ENCODE results near the gene BID.

BID gene

DNA sequence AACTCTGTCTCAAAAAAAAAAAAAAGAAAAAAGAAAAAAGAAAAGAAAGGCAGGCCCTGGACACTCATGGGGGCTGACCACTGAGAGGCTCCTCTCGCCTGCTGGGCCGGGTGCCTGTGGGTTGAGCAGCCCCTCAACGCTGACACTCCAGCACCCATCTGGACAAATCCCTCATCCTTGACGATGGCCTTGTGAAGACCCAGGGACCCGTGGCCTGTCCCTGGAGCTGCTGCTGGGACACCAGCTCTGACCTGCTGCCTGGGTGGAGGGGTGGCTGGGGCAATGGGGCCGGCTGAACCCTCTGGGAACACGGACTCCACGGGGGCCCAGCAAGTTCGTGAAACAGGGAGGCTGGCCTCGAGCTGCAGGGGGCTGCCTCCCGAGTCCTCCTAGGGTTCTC lies 10.5 kb upstream of the BID start:
- DNase-seq (ENCODE audit: extremely low read depth in 1 of 2, low read depth in 1 of 2) = no peak

GRCh38 chr22:17783773-17784480 lies 9.7 kb upstream of the BID start:
- DNase-seq (ENCODE audit: extremely low read depth in 1 of 2, low read depth in 1 of 2) = no peak

DNA sequence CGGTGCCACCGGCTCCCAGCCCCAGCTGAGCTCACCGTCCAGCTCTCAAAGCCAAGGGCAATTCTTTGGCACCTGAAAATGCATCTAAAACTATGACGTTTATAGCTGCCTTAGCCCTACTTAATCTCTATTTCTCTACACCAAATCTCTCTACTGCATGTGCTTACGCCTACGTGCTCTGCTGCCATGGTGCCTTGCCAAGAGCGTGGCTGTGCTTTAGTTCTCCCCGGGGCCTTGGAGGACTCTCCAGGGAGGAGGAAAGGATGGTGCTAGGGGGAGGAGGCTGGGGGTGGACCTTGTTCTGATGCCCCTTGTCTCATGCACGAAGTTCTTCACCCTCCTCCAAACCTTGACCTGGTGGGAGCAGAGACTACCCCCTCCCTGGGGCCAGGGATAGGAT lies 9.0 kb upstream of the BID start:
- no peak for DNase-seq (ENCODE audit: extremely low read depth in 1 of 2, low read depth in 1 of 2)

GRCh38 chr22:17782621-17783020 lies 8.4 kb upstream of the BID start:
- no peak for DNase-seq (ENCODE audit: extremely low read depth in 1 of 2, low read depth in 1 of 2)

DNA sequence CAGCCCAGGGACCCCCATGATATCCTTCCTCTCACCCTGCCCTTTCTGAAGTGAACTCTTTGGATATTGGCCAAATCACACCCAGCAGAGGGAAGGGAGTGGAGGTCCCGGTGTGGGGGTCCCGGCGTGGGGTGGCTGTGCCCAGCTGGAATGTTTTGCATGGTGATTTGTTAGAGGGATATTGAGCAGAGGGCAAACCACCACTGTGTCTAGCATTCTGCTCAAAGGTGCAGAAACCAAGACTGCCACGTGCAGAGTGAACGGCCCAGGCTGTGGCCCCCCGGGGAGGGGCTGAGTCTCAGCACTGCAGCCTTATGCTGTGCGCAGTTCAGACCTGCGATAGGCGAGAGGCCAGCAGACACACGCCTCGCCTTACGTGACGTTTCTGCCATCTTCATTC lies 7.9 kb upstream of the BID start:
- DNase-seq (ENCODE audit: extremely low read depth in 1 of 2, low read depth in 1 of 2) = no peak

- peak in 1 of 2 donors; percentile 28 for DNase-seq (ENCODE audit: extremely low read depth in 1 of 2, low read depth in 1 of 2)
These were observed 7.2 kb upstream of the BID start for GRCh38 chr22:17781319-17782031.

GRCh38 chr22:17780741-17781318 lies 6.6 kb upstream of the BID start:
- DNase-seq (ENCODE audit: extremely low read depth in 1 of 2, low read depth in 1 of 2) = no peak

DNA sequence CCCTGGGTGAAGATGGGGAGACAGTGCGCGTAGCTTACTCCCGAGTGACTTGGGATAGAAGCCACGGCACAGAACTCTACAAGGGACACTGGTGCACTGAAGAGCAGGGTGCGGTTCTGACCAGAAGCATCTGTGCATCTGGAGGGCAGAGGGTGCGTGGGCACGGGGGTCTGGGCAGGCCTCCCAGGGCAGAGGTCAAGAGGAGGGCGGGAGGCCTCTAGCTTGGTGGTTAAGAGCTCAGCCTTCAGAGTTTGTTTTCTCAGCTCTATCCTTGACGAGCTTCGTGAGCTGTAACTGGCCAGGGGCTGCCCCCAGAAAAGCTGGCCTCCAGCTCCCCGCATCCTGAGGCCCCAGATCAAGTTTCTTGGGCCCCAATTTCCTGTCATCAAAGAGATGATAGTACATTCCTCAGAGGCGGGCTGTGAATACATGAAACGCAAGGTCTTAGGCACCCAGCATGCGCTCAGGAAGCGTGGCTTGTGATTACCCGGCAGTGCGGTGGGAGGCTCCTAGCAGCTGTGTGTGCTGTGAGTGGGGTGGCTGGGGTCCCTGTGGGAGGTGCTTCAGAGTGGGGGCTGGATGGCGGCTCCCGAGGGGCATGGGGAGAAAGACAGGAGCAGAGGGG lies 6.0 kb upstream of the BID start:
- DNase-seq (ENCODE audit: extremely low read depth in 1 of 2, low read depth in 1 of 2) = no peak

GRCh38 chr22:17779286-17780115 lies 5.2 kb upstream of the BID start:
- no peak for DNase-seq (ENCODE audit: extremely low read depth in 1 of 2, low read depth in 1 of 2)

GRCh38 chr22:17778412-17778976 lies 4.2 kb upstream of the BID start:
- DNase-seq (ENCODE audit: extremely low read depth in 1 of 2, low read depth in 1 of 2) = no peak

DNA sequence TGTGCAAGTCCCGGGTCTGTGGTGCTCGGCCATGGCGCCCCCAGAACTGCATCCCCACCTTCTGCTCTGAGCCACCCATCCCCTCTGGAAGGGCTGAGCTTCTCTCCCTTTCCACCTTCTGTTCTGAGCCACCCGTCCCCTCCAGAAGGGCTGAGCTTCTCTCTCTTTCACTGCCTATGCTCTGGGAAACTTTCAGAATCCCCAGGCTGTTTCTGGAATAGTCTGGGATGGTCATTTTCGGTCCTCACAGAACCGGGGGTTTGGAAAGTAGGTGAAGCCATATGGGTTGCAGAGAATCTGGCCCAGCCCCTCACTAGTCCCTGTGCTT lies 3.4 kb upstream of the BID start:
- no peak for DNase-seq (ENCODE audit: extremely low read depth in 1 of 2, low read depth in 1 of 2)

DNA sequence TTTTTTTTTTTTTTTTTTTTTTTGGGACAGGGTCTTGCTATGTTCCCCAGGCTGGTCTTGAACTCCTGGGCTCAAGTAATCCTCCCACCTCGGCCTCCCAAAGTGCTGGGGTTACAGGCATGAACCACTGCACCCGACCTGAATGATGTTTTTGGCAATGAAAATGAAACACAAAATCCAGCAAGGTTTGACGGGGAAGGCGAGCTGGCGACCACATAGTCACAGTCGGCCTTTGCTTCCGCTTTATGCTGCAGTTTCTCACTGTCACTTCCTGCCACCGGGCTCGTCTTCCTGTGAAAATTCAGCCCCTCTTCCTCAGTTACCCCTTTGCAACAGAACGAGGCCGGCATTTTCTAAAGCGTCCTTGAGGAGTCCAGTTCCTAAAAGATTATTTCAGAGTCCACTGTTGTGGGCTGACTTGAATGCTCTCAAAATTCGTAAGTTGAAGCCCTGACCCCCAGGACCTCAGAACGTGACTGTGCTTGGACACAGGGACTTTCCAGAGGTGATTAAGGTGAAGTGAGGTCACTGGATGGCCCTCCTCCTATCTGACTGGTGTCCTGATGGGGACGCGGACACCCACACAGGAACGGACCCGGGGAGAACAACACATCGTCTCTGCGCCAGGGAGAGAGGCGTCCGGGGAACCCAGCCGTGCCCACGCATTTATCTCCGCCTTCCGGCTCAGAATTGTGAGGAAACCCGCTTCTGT lies 2.9 kb upstream of the BID start:
- peak; percentile 40 to 44 for DNase-seq (ENCODE audit: extremely low read depth in 1 of 2, low read depth in 1 of 2)

- DNase-seq (ENCODE audit: extremely low read depth in 1 of 2, low read depth in 1 of 2) = no peak
These were observed 1.7 kb upstream of the BID start for GRCh38 chr22:17775781-17776465.

- DNase-seq (ENCODE audit: extremely low read depth in 1 of 2, low read depth in 1 of 2) = no peak
These were observed 837 bp upstream of the BID start for GRCh38 chr22:17774926-17775685.

- DNase-seq (ENCODE audit: extremely low read depth in 1 of 2, low read depth in 1 of 2) = peak in 1 of 2 donors; percentile 48
These were observed 563 bp downstream of the BID start for GRCh38 chr22:17773606-17774205.

DNA sequence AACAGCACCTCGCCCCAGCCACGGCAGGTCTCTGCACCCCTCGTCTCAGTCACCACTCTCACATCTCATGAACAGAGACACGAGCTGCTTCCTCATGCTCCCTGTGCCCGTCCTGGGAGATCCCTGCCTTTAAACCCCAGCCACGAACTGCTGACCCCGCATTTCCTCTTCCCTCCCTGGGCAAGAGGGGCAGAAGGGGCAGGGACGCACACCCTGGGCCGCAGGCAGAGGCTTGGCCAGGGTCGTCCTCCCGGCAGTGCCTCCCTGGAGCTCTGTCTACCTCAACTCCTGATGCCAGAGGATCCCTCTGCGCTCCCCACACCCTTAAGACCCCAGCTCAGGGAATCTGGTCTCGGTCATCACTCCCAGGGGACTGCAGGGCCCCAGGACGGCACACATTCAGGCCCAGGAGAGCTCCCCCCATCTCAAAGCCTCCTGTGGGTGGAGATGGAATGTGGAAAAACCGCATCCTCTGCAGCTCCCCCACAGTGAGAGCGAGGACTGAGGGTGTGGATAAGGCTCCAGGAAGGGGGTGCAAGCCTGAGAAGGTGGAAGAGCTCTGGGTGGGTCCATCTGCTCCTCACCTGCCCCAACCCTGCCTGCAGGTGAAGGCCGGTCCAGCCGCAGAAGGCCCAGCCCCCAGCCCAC lies 1.2 kb downstream of the BID start:
- DNase-seq (ENCODE audit: extremely low read depth in 1 of 2, low read depth in 1 of 2) = no peak

DNA sequence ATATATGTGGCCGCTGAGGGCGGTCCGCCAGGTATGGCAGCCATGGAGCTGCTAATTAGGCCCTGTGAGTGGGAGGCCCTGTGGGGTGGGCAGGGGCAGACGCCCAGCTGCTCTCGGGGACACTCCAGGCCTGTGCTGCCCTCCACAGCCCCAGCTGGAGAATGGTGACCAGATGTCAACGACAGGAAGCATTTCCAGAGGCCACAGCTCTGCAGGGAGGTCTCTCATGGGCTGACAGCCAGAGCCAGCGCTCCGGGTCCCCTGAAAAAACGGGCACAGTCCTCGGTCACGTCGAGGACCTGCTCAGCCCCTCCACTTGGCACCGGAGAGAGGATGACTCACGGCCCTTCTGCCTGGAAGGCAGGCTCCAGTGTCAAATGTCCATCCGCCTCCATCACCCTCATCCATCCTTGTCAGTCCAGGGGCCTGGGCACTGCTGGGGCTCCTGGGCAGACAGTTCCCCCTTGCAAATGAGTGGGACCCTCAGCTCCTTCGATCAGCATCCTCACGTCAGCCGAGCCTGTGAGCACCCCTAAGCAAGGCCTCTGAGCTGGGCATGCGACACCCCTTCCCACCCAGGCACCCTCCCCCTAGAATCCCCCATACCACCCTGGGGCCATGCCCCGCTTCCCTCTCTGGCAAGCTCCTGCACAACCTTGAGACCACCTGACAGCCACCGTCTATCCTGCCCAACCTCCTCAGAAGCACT lies 1.9 kb downstream of the BID start:
- DNase-seq (ENCODE audit: extremely low read depth in 1 of 2, low read depth in 1 of 2) = no peak
